GM12878 (cell line): ENCODE data around the gene CASP12.

Experiments used
- E2F8 ChIP-seq: fragments of 450-650 bp; IDR thresholded peaks from 2 replicates; pipeline ENCODE4 v1.6.1; 2018; ENCODE audit warnings: mild to moderate bottlenecking, low read depth, moderate library complexity; ENCODE audit not compliant: partially characterized antibody
- ELK1 ChIP-seq: IDR thresholded peaks from 2 replicates; pipeline ENCODE4 v1.6.1; 2012; ENCODE audit warnings: low read depth, low read length, improper control_type of control experiment
- FOXK2 ChIP-seq: fragments of 450-650 bp; IDR thresholded peaks from 2 replicates; pipeline ENCODE4 v1.6.1; 2017; ENCODE audit warnings: mild to moderate bottlenecking, moderate library complexity
- FOXM1 ChIP-seq: IDR thresholded peaks from 2 replicates; pipeline ENCODE4 v1.6.1; 2012; ENCODE audit warnings: low read depth, mild to moderate bottlenecking, inconsistent platforms, low read length, moderate library complexity
- JUND ChIP-seq: IDR thresholded peaks from 2 replicates; pipeline ENCODE4 v1.6.1; 2012; ENCODE audit warnings: low read depth, mild to moderate bottlenecking, low read length, improper control_type of control experiment, moderate library complexity
- MXI1 ChIP-seq: fragments of 150-350 bp; IDR thresholded peaks from 2 replicates; pipeline ENCODE4 v1.6.1; 2011; ENCODE audit warnings: low read depth, mild to moderate bottlenecking, inconsistent platforms, low read length, improper control_type of control experiment
- NRF1 ChIP-seq: conservative IDR thresholded peaks from 2 replicates; pipeline ENCODE4 v1.6.1; 2011; ENCODE audit warnings: mild to moderate bottlenecking, low read depth, low read length, improper control_type of control experiment
- PBX3 ChIP-seq: IDR thresholded peaks from 2 replicates; pipeline ENCODE4 v1.6.1; 2011; ENCODE audit warnings: mild to moderate bottlenecking, low read depth, low read length, moderate library complexity; ENCODE audit not compliant: insufficient replicate concordance
- POLR2A ChIP-seq: IDR thresholded peaks from 2 replicates; pipeline ENCODE4 v1.6.1; 2011; ENCODE audit warnings: low read depth, mild to moderate bottlenecking, low read length
- SMAD1 ChIP-seq: fragments of 450-650 bp; IDR thresholded peaks from 2 replicates; pipeline ENCODE4 v1.6.1; 2018; ENCODE audit warnings: mild to moderate bottlenecking, low read depth; ENCODE audit not compliant: partially characterized antibody
- YY1 ChIP-seq: IDR thresholded peaks from 2 replicates; pipeline ENCODE4 v1.6.1; 2011; ENCODE audit warnings: low read depth, mild to moderate bottlenecking, low read length
- ZBTB33 ChIP-seq: fragments of 450-650 bp; IDR thresholded peaks from 2 replicates; pipeline ENCODE4 v1.6.1; 2017; ENCODE audit warnings: mild to moderate bottlenecking
- ZNF274 ChIP-seq: IDR thresholded peaks from one replicate; pipeline ENCODE4 v1.8.0; 2011; ENCODE audit not compliant: insufficient read length, insufficient read depth

GRCh38 chr11:104905271-104905670, 7.0 kb upstream of the CASP12 start:
- TF ChIP-seq E2F8, result no peak
- TF ChIP-seq YY1, result no peak
- TF ChIP-seq FOXM1, result no peak
- no peak for TF ChIP-seq SMAD1
- no peak for TF ChIP-seq POLR2A
- TF ChIP-seq PBX3, result no peak
- no peak for TF ChIP-seq JUND
- no peak for TF ChIP-seq ELK1
- no peak for TF ChIP-seq MXI1
- TF ChIP-seq FOXK2, result no peak
- no peak for TF ChIP-seq ZNF274
- TF ChIP-seq NRF1, result no peak
- TF ChIP-seq ZBTB33, result no peak
